HepG2 (cell line): Measurements from ENCODE around the gene TNNT3. TPM values are rescaled to one million over a fixed set of nuclear protein-coding genes. Genes with fewer than 3 reads are reported as not detected.

Experiments
- ATAC-seq: fragments of 200-7000 bp; cut with Tn5 transposase; 3 replicates; pipeline ENCODE4 v1.9.1; 2020; ENCODE audit warnings: mild to moderate bottlenecking, moderate library complexity
- BruUV-seq: library from RNA; stranded (reverse); fragments of 400-500 nt; replicated peaks from 2 replicates; lab custom pipeline; 2021; lab: Mats Ljungman, UMichigan
- CTCF ChIA-PET: fragments of 300-600 bp; formaldehyde crosslinking; extraction: SDS; loops from one replicate; lab custom pipeline; 2021; ENCODE audit warnings: low total read pairs, inconsistent platforms, low intra/inter-chr PET ratio; lab: Yijun Ruan, JAX
- POLR2A ChIA-PET: fragments of 350-600 bp; sonication (Branson Sonifier 250); formaldehyde crosslinking; loops from one replicate; lab custom pipeline; 2020; ENCODE audit warnings: antibody characterized with exemption, inconsistent platforms; lab: Yijun Ruan, JAX
- DNase-seq: peaks from one replicate; pipeline ENCODE4 v3.0.0-alpha.2; 2015; ENCODE audit warnings: low spot score
- FAIRE-seq: peaks from 3 replicates; lab custom pipeline; 2011; peaks lifted over from hg19 to GRCh38; lab: Jason Lieb, UNC
- H2AFZ ChIP-seq: one replicate; pipeline ENCODE4 v1.6.1; 2011; ENCODE audit warnings: low read length, inconsistent platforms
- H3K27ac ChIP-seq: fragments of 300-600 bp; 3 replicates; pipeline ENCODE4 v1.8.0; 2011; ENCODE audit warnings: mixed run types, mild to moderate bottlenecking, mixed read lengths, low read length, inconsistent platforms; ENCODE audit not compliant: insufficient read depth; ENCODE audit errors: extremely low read length
- H3K27me3 ChIP-seq, 2 experiments: fragments of 200-600 bp in 1 of 2; 2 replicates in 1 of 2; 3 replicates in 1 of 2; pipeline versions ENCODE4 v1.6.0 to v1.8.0; 2011; ENCODE audit warnings: low read length in 2 of 2, mild to moderate bottlenecking in 2 of 2, moderate library complexity in 2 of 2, inconsistent platforms in 1 of 2; ENCODE audit not compliant: insufficient read depth in 2 of 2, control insufficient read depth in 1 of 2
- H3K36me3 ChIP-seq, 2 experiments: fragments of 200-600 bp in 1 of 2; replicated peaks in 1 of 2; 2 replicates in 1 of 2; 3 replicates in 1 of 2; pipeline versions ENCODE4 v1.5.1 to v1.8.0; 2011; ENCODE audit warnings: low read length in 2 of 2, inconsistent platforms in 1 of 2; ENCODE audit not compliant: insufficient read depth in 2 of 2, control insufficient read depth in 1 of 2
- H3K4me1 ChIP-seq: 2 replicates; pipeline ENCODE4 v1.5.1; 2012; ENCODE audit warnings: low read length, inconsistent platforms; ENCODE audit not compliant: insufficient read depth
- H3K4me2 ChIP-seq: 2 replicates; pipeline ENCODE4 v1.6.0; 2011; ENCODE audit warnings: low read depth, low read length, inconsistent platforms
- H3K4me3 ChIP-seq, 3 experiments: fragments of 200-600 bp in 1 of 3; sonication (generic), shearing (Covaris generic) in 1 of 3; replicated peaks in 1 of 3; 2 replicates each; pipeline ENCODE4 v1.5.1; 2011 to 2016; ENCODE audit warnings: low read length in 3 of 3, inconsistent platforms in 2 of 3, low read depth in 2 of 3, mild to moderate bottlenecking in 2 of 3, control low read depth in 1 of 3, mixed read lengths in 1 of 3; ENCODE audit not compliant: insufficient read depth in 1 of 3
- H3K79me2 ChIP-seq: one replicate; pipeline ENCODE4 v1.6.1; 2011; ENCODE audit warnings: low read length, inconsistent platforms; ENCODE audit not compliant: insufficient read depth
- H3K9ac ChIP-seq: 2 replicates; pipeline ENCODE4 v1.6.0; 2011; ENCODE audit warnings: mild to moderate bottlenecking, low read depth, low read length, inconsistent platforms; ENCODE audit not compliant: insufficient read depth
- H3K9me3 ChIP-seq: 2 replicates; pipeline ENCODE4 v1.5.1; 2012; ENCODE audit warnings: mild to moderate bottlenecking, low read length
- H4K20me1 ChIP-seq: 2 replicates; pipeline ENCODE4 v1.6.0; 2011; ENCODE audit warnings: inconsistent platforms, mild to moderate bottlenecking, low read length, moderate library complexity; ENCODE audit not compliant: insufficient read depth
- FOXK2 ChIP-seq: fragments of 450-650 bp; IDR thresholded peaks from 2 replicates; pipeline ENCODE4 v1.6.1; 2016
- FOXM1 ChIP-seq: sonication (generic); formaldehyde crosslinking; IDR thresholded peaks from 2 replicates; pipeline ENCODE4 v1.5.0; 2020; ENCODE audit warnings: missing genetic modification reagents
- KDM4B ChIP-seq: sonication (generic); formaldehyde crosslinking; IDR thresholded peaks from 2 replicates; pipeline ENCODE4 v1.4.0; 2020; ENCODE audit warnings: missing genetic modification reagents
- PITX1 ChIP-seq: sonication (generic); formaldehyde crosslinking; IDR thresholded peaks from 2 replicates; pipeline ENCODE4 v1.5.1; 2020; ENCODE audit warnings: mild to moderate bottlenecking, missing genetic modification reagents
- SMAD9 ChIP-seq: sonication (generic); formaldehyde crosslinking; IDR thresholded peaks from 2 replicates; pipeline ENCODE4 v1.5.1; 2020; ENCODE audit warnings: mild to moderate bottlenecking, missing genetic modification reagents
- ZNF569 ChIP-seq: sonication (generic); formaldehyde crosslinking; IDR thresholded peaks from 2 replicates; pipeline ENCODE4 v1.5.0; 2020; ENCODE audit warnings: mild to moderate bottlenecking, missing genetic modification reagents, moderate library complexity, borderline replicate concordance
- WGBS: methylation state at CpG from one replicate; pipeline ENCODE4 v1.1.6; 2017; ENCODE audit warnings: low lambda C conversion rate; 5-methylcytosine and 5-hydroxymethylcytosine counted together
- in situ Hi-C: cut with HindIII; loops from 2 replicates; pipeline ENCODE4 v1.10.0; 2017; ENCODE audit warnings: low pct_unique_long_range_greater_than_20kb; ENCODE audit not compliant: extremely low pct_ligation_motif_present
- intact Hi-C: fragments of 100-400 bp; cut with micrococcal nuclease; formaldehyde crosslinking; loops from one replicate; pipeline ENCODE4 v1.10.0; 2022; ENCODE audit not compliant: unreplicated experiment
- polyA plus RNA-seq, 8 experiments: library from polyadenylated mRNA; depleted of rRNA in 3 of 8; stranded (reverse) in 7 of 8; unstranded in 1 of 8; fragments of >200 nt; fragmentation: Illumina TruSeq in 4 of 8; extraction: Trizol in 4 of 8; gene quantifications; 2 replicates each; pipeline versions ENCODE4 v1.2.1 to v1.2.3, GENCODE V29; 2011 to 2016; ENCODE audit warnings: low read depth in 4 of 8, missing spikeins in 1 of 8, mixed read lengths in 1 of 8; ENCODE audit not compliant: insufficient read depth in 1 of 8
- total RNA-seq, 5 experiments: library from RNA; depleted of rRNA; stranded (reverse); fragments of >200 nt; fragmentation: Illumina TruSeq; extraction: Trizol; gene quantifications; 2 replicates each; pipeline ENCODE4 v1.2.3, GENCODE V29; 2016; ENCODE audit warnings: low read depth in 1 of 5
- TF ChIP-seq, protein P1 (sequence below): sonication (generic); formaldehyde crosslinking; IDR thresholded peaks from 2 replicates; pipeline ENCODE4 v1.4.0; 2020; ENCODE audit warnings: missing genetic modification reagents
- TF ChIP-seq, protein P2 (sequence below): fragments of 450-650 bp; IDR thresholded peaks from 2 replicates; pipeline ENCODE4 v1.6.1; 2016
- TF ChIP-seq, protein P3 (sequence below): sonication (generic); formaldehyde crosslinking; IDR thresholded peaks from 2 replicates; pipeline ENCODE4 v1.9.0; 2021; ENCODE audit warnings: missing genetic modification reagents, borderline replicate concordance
- TF ChIP-seq, protein P4 (sequence below): IDR thresholded peaks from 2 replicates; pipeline ENCODE4 v1.6.1; 2012; ENCODE audit warnings: inconsistent platforms
- TF ChIP-seq, protein P5 (sequence below): sonication (generic); formaldehyde crosslinking; IDR thresholded peaks from 2 replicates; pipeline ENCODE4 v1.4.0; 2020; ENCODE audit warnings: missing genetic modification reagents
- TF ChIP-seq, protein P6 (sequence below): sonication (generic); formaldehyde crosslinking; IDR thresholded peaks from 2 replicates; pipeline ENCODE4 v1.5.1; 2020; ENCODE audit warnings: mild to moderate bottlenecking, missing genetic modification reagents, moderate library complexity

Gene TNNT3
- total and polyA plus RNA-seq, 2 of the 13 experiments (the other 11 are each of a cell fraction or from before 2014, with no cell fraction given) = not detected

DNA sequence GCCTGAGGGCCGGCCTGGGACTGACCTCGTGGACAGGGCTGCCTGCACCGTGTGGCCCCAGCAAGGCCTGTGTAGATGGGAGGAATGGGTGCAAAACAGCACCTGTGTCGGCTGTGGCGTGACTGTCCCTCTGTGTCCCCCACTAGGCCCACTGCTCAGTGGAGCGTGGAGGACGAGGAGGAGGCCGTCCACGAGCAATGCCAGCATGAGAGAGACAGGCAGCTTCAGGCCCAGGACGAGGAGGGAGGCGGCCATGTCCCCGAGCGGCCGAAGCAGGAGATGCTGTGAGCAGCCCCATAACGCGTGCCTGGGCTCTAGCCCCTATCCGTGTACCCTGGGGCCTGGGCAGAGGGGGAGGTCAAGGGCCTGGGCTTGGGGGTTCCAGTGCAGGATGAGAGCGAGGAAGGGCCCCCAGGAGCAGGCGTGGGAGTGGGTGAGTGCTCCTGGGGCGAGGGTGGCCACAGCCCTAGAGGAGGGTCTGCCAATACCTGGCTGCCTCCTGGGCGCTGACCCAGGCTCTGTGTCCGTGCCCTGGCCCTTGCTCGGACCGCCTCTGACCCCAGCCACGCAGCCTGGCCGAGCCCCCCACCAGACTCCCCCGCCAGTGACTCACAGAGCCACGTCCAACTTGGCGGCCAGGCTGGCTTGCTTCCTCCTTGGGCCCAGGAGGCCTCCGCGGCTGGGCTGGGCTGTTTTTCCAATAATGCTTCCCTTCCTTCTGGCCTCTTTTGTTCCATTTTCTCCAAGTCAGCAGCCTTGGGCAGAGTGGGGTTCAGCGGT, 39.4 kb upstream of the TNNT3 start:
- no peak for FAIRE-seq
- intact Hi-C loops = loop anchor here (2.0 to 5.0 kb wide), 2 partner anchors 43 to 472 kb away; no protein-coding TSS in a partner anchor
- Histone ChIP-seq H3K4me2 (no peak overlapping the region; the same call in 1 of the 2 replicates), H3K9ac (no peak overlapping the region), H2AFZ (no peak overlapping the region), H3K27ac (no peak overlapping the region), H3K4me3 (no peak overlapping the region), H3K36me3 (no peaks in the 10 kb centered on the region), H3K79me2 (no peaks in the 10 kb centered on the region), H3K27me3 (peaks cover 8 to 54% of the 10 kb centered on the region in 2 experiments; a peak in 4 of 5 replicates), H3K4me1 (peaks cover 32% of the 10 kb centered on the region), H3K9me3 (no peaks in the 10 kb centered on the region), H4K20me1 (no peaks in the 10 kb centered on the region)
- ATAC-seq = 0 out of 3 replicates have a peak, but pooled peaks have one; percentile 7
- WGBS = 34% methylated on average over 9 of the region's 32 CpGs
- no TSS peak for BruUV-seq
- ChIA-PET POLR2A (no interaction called here), CTCF (interaction anchor here (7.1 kb wide), 1 partner anchor 271 kb away, joined by 108 read pairs; no protein-coding TSS in a partner anchor)
- DNase-seq = no peak
- in situ Hi-C loops = loop anchor here (5.0 kb wide), 1 partner anchor 272 kb away; no protein-coding TSS in a partner anchor
- no peak for TF ChIP-seq ZNF569 (CRISPR knock-in tag)
- TF ChIP-seq SMAD9 (CRISPR knock-in tag) = no peak
- TF ChIP-seq FOXK2 = no peak
- TF ChIP-seq, protein P1, sequence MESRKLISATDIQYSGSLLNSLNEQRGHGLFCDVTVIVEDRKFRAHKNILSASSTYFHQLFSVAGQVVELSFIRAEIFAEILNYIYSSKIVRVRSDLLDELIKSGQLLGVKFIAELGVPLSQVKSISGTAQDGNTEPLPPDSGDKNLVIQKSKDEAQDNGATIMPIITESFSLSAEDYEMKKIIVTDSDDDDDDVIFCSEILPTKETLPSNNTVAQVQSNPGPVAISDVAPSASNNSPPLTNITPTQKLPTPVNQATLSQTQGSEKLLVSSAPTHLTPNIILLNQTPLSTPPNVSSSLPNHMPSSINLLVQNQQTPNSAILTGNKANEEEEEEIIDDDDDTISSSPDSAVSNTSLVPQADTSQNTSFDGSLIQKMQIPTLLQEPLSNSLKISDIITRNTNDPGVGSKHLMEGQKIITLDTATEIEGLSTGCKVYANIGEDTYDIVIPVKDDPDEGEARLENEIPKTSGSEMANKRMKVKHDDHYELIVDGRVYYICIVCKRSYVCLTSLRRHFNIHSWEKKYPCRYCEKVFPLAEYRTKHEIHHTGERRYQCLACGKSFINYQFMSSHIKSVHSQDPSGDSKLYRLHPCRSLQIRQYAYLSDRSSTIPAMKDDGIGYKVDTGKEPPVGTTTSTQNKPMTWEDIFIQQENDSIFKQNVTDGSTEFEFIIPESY = 0 out of 2 replicates have a peak, but pooled peaks have one; percentile 37
- TF ChIP-seq PITX1 (CRISPR knock-in tag) = no peak
- TF ChIP-seq FOXM1 (CRISPR knock-in tag) = no peak
- TF ChIP-seq, protein P2, sequence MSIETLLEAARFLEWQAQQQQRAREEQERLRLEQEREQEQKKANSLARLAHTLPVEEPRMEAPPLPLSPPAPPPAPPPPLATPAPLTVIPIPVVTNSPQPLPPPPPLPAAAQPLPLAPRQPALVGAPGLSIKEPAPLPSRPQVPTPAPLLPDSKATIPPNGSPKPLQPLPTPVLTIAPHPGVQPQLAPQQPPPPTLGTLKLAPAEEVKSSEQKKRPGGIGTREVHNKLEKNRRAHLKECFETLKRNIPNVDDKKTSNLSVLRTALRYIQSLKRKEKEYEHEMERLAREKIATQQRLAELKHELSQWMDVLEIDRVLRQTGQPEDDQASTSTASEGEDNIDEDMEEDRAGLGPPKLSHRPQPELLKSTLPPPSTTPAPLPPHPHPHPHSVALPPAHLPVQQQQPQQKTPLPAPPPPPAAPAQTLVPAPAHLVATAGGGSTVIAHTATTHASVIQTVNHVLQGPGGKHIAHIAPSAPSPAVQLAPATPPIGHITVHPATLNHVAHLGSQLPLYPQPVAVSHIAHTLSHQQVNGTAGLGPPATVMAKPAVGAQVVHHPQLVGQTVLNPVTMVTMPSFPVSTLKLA = 0 out of 2 replicates have a peak, but pooled peaks have one; percentile 5
- TF ChIP-seq, protein P3, sequence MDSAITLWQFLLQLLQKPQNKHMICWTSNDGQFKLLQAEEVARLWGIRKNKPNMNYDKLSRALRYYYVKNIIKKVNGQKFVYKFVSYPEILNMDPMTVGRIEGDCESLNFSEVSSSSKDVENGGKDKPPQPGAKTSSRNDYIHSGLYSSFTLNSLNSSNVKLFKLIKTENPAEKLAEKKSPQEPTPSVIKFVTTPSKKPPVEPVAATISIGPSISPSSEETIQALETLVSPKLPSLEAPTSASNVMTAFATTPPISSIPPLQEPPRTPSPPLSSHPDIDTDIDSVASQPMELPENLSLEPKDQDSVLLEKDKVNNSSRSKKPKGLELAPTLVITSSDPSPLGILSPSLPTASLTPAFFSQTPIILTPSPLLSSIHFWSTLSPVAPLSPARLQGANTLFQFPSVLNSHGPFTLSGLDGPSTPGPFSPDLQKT (CRISPR knock-in tag) = no peak
- TF ChIP-seq, protein P4, sequence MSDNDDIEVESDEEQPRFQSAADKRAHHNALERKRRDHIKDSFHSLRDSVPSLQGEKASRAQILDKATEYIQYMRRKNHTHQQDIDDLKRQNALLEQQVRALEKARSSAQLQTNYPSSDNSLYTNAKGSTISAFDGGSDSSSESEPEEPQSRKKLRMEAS = 0 out of 2 replicates have a peak, but pooled peaks have one; percentile 30
- no peak for TF ChIP-seq KDM4B (CRISPR knock-in tag)
- TF ChIP-seq, protein P5, sequence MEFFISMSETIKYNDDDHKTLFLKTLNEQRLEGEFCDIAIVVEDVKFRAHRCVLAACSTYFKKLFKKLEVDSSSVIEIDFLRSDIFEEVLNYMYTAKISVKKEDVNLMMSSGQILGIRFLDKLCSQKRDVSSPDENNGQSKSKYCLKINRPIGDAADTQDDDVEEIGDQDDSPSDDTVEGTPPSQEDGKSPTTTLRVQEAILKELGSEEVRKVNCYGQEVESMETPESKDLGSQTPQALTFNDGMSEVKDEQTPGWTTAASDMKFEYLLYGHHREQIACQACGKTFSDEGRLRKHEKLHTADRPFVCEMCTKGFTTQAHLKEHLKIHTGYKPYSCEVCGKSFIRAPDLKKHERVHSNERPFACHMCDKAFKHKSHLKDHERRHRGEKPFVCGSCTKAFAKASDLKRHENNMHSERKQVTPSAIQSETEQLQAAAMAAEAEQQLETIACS = no peak
- TF ChIP-seq, protein P6, sequence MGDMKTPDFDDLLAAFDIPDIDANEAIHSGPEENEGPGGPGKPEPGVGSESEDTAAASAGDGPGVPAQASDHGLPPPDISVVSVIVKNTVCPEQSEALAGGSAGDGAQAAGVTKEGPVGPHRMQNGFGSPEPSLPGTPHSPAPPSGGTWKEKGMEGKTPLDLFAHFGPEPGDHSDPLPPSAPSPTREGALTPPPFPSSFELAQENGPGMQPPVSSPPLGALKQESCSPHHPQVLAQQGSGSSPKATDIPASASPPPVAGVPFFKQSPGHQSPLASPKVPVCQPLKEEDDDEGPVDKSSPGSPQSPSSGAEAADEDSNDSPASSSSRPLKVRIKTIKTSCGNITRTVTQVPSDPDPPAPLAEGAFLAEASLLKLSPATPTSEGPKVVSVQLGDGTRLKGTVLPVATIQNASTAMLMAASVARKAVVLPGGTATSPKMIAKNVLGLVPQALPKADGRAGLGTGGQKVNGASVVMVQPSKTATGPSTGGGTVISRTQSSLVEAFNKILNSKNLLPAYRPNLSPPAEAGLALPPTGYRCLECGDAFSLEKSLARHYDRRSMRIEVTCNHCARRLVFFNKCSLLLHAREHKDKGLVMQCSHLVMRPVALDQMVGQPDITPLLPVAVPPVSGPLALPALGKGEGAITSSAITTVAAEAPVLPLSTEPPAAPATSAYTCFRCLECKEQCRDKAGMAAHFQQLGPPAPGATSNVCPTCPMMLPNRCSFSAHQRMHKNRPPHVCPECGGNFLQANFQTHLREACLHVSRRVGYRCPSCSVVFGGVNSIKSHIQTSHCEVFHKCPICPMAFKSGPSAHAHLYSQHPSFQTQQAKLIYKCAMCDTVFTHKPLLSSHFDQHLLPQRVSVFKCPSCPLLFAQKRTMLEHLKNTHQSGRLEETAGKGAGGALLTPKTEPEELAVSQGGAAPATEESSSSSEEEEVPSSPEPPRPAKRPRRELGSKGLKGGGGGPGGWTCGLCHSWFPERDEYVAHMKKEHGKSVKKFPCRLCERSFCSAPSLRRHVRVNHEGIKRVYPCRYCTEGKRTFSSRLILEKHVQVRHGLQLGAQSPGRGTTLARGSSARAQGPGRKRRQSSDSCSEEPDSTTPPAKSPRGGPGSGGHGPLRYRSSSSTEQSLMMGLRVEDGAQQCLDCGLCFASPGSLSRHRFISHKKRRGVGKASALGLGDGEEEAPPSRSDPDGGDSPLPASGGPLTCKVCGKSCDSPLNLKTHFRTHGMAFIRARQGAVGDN = peak; percentile 88
